A172 (cell line): ENCODE measurements around the gene STAC. TPM values are rescaled to one million over a fixed set of nuclear protein-coding genes. Genes with fewer than 3 reads are reported as not detected.
A peak's percentile ranks its signal among the peaks of the same experiment; 100 is the strongest.
"Not testable (repeated sequence)": the region's sequence is repeated elsewhere in the genome, so short reads cannot be mapped to it uniquely, and the experiment has no call there.

Experiments used
- DNase-seq: peaks from one replicate; pipeline ENCODE4 v3.0.0-alpha.2; 2015; ENCODE audit warnings: low spot score
- total RNA-seq: library from RNA; depleted of rRNA; stranded (reverse); fragments of >200 nt; shearing (Covaris generic); gene quantifications from 2 replicates; pipeline ENCODE4 v1.2.3, GENCODE V29; 2014

STAC gene
- total RNA-seq, 1 experiment from 2014 or later, result 1.2 TPM

GRCh38 chr3:36477655-36478054 lies 97.4 kb downstream of the STAC start:
- no peak for DNase-seq

DNA sequence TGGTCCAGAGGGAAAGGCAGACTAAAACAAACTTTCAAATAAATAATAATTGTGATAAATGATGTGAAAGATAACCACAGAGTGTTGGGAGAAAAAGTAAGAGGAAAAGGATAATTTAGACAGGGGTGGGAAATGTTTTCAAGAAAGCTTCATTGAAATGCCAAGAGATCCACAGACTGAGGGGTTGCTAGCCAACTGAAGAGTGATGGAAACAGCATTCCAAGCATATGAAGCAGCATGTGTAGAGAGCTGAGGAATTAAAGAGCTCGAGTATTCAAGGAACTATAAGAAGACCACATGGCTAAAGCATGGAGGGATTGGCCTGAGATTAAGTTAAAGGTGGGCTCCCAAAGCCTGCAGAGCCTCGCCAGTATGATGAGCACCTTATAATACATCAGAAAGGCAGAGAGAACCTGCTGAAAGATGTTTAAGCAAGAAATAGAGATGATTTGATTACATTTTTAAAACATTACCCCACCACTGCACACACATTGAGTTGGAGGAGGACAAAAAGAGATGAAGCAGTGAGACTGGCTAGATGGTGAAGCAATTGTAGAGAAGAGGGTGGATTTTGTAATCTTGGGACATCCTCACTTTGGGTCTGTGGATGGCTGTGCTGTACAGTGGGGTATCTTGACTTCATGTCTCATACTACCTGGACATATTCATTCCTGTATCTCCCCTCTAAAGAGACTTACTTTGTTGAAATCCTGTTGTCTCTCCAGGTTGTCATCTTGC lies 100.8 kb downstream of the STAC start:
- DNase-seq, result no peak

- no peak for DNase-seq
Observed at GRCh38 chr3:36482256-36482655, 102.0 kb downstream of the STAC start.

DNA sequence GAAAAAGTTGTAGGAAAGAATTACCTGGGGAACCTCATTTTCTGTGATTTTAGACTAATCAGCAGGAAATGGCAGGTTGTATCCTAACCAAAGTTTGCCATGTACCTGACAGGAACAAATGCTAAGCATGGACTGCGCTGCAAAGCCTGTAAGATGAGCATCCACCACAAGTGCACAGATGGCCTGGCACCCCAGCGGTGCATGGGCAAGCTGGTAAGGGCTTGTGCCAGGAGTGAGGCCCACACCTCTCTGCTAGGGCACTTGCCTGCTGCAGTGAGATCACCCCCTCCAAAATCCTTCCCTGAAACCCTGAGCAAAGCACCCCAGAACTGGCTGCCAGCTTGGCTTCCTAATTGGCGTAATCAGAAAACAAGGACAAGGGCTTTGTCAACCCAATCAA lies 102.6 kb downstream of the STAC start:
- no peak for DNase-seq

GRCh38 chr3:36483709-36484108 lies 103.4 kb downstream of the STAC start:
- DNase-seq, result no peak

DNA sequence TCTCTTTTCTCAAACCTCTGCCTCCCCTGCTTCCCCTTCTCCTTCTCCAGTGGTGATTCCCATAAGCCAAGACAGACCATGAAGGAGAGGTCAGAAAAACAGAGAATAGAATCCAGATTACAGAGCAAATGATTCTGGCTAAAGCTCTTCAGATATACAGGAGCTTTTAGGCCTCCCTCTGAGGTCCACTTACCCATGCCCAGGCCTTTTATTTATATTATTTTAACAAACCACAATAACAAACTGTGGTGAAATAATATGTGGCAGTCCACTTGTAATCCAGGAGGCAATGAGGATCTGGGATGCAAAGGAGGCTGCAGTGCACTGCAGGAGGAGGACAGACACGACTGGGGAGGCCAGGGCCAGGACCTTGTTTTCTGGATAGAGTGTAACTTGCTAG lies 104.1 kb downstream of the STAC start:
- DNase-seq, result no peak

- DNase-seq, result no peak
Observed at GRCh38 chr3:36486009-36486795, 105.9 kb downstream of the STAC start.

DNA sequence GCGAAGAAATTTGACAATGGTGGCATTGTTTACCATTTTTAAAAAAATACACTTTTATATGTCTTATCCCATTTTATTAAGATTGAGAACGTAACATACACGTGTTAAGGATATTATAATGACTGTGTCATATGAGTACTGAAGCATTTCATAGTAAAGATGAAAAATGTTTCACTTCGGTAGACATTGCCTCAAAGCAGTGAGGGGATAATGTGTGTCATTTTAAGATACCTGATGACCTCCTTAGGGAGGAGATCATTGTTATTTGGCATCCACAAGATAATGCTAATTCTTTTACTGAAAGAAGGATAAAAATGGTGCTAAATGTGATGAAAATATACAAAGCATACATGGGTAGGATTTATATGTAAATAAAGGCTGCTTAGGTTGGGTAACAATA lies 107.3 kb downstream of the STAC start:
- no peak for DNase-seq

DNA sequence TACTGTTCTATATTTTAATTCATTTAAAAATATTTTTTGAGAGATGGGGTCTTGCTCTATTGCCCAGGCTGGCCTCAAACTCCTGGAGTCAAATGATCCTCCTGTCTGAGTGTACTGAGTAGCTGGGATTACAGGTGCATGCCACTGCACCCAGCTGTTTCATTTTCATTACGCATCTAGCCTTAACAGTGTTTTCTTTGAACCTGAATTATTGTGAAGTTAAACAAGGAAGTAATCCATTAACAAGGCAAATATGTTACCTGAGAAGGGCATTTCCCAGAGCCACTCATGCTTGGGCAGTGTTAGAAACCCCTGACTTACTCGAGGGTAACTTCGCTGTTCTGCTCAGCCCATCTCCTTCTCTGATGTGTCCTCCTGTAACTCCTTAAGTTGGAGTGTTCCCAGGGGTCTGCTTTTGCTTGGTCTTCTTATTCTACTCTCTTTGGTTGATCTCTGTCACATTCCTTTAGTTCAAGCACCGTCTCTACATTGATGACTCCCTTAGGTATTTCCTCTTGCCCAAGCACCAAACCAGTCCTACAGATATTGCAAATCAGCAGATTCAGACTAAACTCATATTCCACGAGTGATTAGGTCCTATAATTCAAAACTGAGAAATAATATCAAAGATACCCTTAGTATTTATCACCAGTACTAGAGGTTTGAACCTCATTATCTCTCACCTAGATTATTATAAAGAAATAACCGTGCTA lies 107.9 kb downstream of the STAC start:
- DNase-seq, result no peak

GRCh38 chr3:36489101-36489500 lies 108.8 kb downstream of the STAC start:
- no peak for DNase-seq

- DNase-seq, result no peak
Observed at GRCh38 chr3:36489679-36490425, 109.5 kb downstream of the STAC start.

GRCh38 chr3:36493051-36493450 lies 112.7 kb downstream of the STAC start:
- no peak for DNase-seq

GRCh38 chr3:36494461-36495109 lies 114.3 kb downstream of the STAC start:
- no peak for DNase-seq

- peak; percentile 8 for DNase-seq
Observed at GRCh38 chr3:36496684-36497633, 116.7 kb downstream of the STAC start.

GRCh38 chr3:36500053-36500452 lies 119.7 kb downstream of the STAC start:
- not testable (repeated sequence) for DNase-seq

- no peak for DNase-seq
Observed at GRCh38 chr3:36501616-36502015, 121.3 kb downstream of the STAC start.

DNA sequence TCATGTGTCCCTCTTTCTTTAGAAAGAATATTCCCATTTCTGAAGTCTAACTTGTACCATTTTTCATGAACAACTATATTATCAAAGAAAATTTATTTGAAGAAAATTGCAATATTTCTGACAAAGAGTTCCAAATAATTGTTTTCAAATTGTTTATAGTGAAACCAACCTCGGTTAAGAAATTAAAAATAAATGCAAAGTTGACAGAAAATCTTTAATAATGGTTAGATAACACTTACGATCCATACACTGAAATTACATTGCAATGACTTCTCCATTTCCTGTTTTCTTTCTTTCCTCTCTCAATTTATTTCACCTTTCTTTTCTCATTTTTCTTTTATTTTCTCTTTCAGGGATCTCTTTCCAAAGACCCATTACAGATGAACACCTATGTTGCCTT lies 125.1 kb downstream of the STAC start:
- DNase-seq, result no peak

DNA sequence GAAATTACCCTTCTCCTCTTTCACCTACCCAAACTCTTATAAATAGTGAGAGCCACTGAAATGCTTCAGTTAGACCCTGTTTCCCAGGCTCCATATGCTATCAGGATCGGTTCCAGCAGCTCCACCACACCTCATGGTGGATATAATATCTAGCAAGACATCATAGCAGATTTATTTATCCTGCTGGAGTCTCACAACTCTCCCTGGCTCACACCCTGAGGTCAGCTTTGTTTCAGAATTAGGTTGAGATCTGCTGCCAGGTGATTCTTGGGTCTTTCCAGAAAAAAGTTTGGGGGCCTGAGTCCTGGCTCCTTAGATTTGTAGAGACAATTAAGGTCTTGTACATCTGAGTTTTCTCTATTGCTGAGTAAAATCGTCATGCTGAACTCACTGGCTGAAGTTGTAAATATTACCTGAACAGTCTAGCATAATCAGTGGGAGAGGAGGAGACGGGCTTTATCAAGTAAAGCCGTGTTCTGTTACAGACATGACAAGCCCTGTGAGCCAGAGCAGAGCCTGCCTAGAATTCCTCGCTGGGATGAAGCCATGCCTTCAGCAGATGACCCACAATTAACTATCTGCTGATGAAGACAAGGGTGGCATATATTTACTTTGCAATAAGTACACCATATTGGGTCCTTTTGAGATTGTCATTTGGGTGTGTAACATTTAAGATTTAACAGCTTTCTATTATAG lies 131.6 kb downstream of the STAC start:
- no peak for DNase-seq

DNA sequence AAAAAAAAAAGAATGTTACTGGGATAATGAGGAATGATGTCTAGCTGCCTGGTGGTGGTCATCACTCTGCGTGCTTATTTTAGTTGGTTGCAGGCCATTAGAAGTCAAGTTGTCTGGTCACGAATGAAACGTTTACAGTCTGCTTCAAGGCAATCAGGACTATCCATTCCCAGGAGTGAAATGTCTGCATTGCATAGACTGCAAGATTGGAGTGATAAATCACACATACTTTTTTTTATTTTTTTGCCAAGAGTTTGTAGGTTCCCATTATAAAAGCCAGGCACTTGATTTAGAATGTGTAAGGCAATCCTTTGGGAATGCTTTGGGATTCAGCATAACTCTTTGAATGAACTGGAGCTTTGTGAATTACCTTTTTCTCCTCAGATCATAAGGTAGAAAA lies 132.3 kb downstream of the STAC start:
- no peak for DNase-seq

- no peak for DNase-seq
Observed at GRCh38 chr3:36514171-36514570, 133.9 kb downstream of the STAC start.
